ENCODE data around the gene DLGAP4. TPM values are rescaled to one million over a fixed set of nuclear protein-coding genes. Genes with fewer than 3 reads are reported as not detected.

DLGAP4 gene
- total and polyA plus RNA-seq, 2 donors = 17.2 to 61.3 TPM

- Histone ChIP-seq H3K27ac (ENCODE audit: low read depth) (no peak overlapping the region), H3K36me3 (ENCODE audit: insufficient read depth) (no peaks in the 10 kb centered on the region), H3K4me1 (ENCODE audit: insufficient read depth) (no peaks in the 10 kb centered on the region), H3K4me3 (ENCODE audit: low read depth, low read length) (no peak overlapping the region)
- WGBS = 79% methylated on average over 1 of the region's 1 CpG
- no peak for DNase-seq (ENCODE audit: extremely low spot score)
These were observed 184.1 kb downstream of the DLGAP4 start for GRCh38 chr20:36490191-36490590.

DNA sequence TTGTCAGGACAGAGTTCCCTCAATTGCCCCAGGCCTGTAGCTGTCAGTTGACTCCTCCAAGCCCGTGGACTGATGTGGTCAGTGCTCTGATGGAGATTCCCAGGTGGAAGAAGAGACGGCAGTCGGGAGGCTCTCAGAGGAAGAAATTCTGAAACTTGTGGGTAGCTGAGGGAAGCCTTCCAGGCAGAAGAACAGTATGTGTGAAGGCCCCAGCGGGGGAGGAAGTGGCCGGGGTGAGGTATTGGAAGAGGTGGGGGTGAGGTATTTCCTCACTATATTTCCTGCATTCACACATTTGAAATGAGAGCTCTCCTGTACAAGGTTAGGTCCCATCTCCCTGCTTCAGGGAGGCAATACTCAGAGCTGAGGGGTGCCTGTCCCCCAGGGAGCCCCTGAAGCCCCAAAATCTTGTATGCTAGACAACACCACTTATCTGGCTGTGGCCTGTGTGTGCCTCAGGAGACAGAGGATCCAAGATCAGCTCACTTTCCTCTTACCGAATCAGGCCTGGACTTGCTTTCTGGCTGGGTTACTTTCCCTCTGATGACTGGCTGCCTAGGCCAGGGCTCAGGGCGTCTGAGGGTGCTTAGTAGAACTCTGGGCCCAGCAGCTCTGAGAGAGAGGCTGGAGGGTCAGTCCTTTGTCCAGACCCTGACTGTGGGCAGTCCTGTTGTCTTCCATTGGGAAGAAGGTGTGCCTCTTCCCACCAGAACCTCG, 185.9 kb downstream of the DLGAP4 start:
- WGBS = 52% methylated on average over 8 of the region's 8 CpGs
- Histone ChIP-seq H3K36me3 (ENCODE audit: insufficient read depth) (peaks cover 3% of the 10 kb centered on the region), H3K4me3 (ENCODE audit: low read depth, low read length) (no peak overlapping the region), H3K4me1 (ENCODE audit: insufficient read depth) (no peaks in the 10 kb centered on the region), H3K27ac (ENCODE audit: low read depth) (peak overlapping the region; percentile 30)
- DNase-seq (ENCODE audit: extremely low spot score) = no peak

- H3K27ac ChIP-seq (ENCODE audit: low read depth) = peak overlapping the region; percentile 55
- no peaks in the 10 kb centered on the region for H3K4me1 ChIP-seq (ENCODE audit: insufficient read depth)
- no peak overlapping the region for H3K4me3 ChIP-seq (ENCODE audit: low read depth, low read length)
- DNase-seq (ENCODE audit: extremely low spot score) = no peak
- H3K36me3 ChIP-seq (ENCODE audit: insufficient read depth) = peaks cover 4% of the 10 kb centered on the region
- 48% methylated on average over 10 of the region's 10 CpGs for WGBS
These were observed 187.1 kb downstream of the DLGAP4 start for GRCh38 chr20:36493051-36493800.

DNA sequence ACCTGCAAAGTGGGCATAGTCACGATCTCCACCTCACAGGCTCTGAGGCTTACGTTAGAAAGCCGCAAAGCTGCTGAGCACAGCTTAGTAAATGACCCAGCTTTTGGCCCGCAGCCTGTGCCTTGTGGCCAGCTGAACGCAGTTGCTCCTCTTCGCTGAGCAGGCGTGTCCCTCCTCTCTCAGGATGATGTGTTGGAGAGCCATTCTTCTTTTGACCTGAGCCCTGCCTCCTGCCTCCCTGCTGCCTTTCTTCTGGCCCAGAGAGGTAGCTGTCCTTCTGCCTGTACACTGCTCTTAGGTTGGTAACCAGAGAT, 187.6 kb downstream of the DLGAP4 start:
- WGBS = 25% methylated on average over 7 of the region's 7 CpGs
- no peak overlapping the region for H3K27ac ChIP-seq (ENCODE audit: low read depth)
- DNase-seq (ENCODE audit: extremely low spot score) = no peak
- peaks cover 4% of the 10 kb centered on the region for H3K36me3 ChIP-seq (ENCODE audit: insufficient read depth)
- no peak overlapping the region for H3K4me3 ChIP-seq (ENCODE audit: low read depth, low read length)
- H3K4me1 ChIP-seq (ENCODE audit: insufficient read depth) = no peaks in the 10 kb centered on the region

DNA sequence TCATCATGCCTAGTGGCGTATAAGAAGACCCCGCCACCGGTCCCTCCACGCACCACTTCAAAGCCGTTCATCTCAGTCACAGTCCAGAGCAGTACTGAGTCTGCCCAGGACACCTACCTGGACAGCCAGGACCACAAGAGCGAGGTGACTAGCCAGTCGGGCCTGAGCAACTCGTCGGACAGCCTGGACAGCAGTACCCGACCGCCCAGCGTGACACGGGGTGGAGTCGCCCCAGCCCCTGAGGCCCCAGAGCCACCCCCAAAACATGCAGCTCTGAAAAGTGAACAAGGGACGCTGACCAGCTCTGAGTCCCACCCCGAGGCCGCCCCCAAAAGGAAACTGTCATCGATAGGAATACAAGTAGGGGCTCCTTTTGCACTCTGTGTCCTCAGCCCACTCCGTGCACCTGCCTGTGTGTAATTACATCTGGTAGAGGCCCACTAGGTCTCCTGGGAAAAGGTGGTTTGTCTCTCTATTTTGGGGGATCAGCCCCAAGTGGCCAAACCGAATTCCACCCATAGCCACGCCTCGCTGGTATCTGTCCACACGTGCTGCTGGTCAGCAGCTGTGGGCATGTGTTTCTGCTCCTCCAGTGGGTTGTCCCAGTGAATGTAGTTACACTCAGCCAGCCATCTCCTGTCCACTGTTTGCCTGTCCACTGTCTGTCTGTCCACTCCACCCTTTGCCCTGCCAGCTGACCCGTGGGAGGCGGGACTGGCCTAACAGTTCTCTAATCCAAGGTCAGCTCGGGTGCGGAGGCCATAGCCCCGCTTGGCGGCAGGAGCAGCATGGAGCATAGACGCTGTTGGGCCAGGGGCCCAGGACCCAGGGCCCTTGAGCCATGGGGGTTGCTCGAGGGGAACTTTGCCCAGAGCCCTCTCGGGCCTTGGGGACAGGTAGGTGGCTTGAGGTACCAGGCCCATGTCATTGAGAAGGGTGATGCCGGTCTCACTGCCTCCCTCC, 190.8 kb downstream of the DLGAP4 start:
- H3K36me3 ChIP-seq (ENCODE audit: insufficient read depth) = peaks cover 4% of the 10 kb centered on the region
- no peak overlapping the region for H3K4me3 ChIP-seq (ENCODE audit: low read depth, low read length)
- H3K4me1 ChIP-seq (ENCODE audit: insufficient read depth) = no peaks in the 10 kb centered on the region
- DNase-seq (ENCODE audit: extremely low spot score) = no peak
- H3K27ac ChIP-seq (ENCODE audit: low read depth) = no peak overlapping the region
- WGBS = 93% methylated on average over 33 of the region's 33 CpGs

DNA sequence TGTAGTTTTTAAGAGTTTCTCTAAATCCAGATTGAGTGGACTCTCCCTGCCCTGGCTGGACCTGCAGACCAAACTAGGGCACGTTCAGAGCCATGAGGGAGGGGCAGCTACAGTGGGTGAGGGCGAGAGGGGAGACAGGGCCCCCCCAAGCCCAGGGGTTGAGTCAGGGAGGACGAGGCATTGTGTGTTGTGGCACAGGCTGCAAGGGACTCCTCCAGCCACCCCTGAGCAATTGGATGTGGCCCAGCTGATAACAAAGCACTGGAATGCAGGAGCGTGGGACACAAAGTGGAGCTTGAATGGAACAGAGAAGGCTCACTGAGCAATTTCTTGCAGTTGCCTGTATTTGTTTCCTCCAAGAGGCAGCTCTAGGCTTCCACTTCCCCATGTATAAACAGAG, 191.7 kb downstream of the DLGAP4 start:
- 57% methylated on average over 4 of the region's 4 CpGs for WGBS
- H3K4me1 ChIP-seq (ENCODE audit: insufficient read depth) = no peaks in the 10 kb centered on the region
- no peak for DNase-seq (ENCODE audit: extremely low spot score)
- H3K27ac ChIP-seq (ENCODE audit: low read depth) = no peak overlapping the region
- H3K36me3 ChIP-seq (ENCODE audit: insufficient read depth) = peaks cover 4% of the 10 kb centered on the region
- no peak overlapping the region for H3K4me3 ChIP-seq (ENCODE audit: low read depth, low read length)

GRCh38 chr20:36498386-36499179, 192.4 kb downstream of the DLGAP4 start:
- Histone ChIP-seq H3K4me1 (ENCODE audit: insufficient read depth) (no peaks in the 10 kb centered on the region), H3K27ac (ENCODE audit: low read depth) (no peak overlapping the region), H3K36me3 (ENCODE audit: insufficient read depth) (peaks cover 4% of the 10 kb centered on the region), H3K4me3 (ENCODE audit: low read depth, low read length) (no peak overlapping the region)
- WGBS = 86% methylated on average over 14 of the region's 14 CpGs
- no peak for DNase-seq (ENCODE audit: extremely low spot score)

DNA sequence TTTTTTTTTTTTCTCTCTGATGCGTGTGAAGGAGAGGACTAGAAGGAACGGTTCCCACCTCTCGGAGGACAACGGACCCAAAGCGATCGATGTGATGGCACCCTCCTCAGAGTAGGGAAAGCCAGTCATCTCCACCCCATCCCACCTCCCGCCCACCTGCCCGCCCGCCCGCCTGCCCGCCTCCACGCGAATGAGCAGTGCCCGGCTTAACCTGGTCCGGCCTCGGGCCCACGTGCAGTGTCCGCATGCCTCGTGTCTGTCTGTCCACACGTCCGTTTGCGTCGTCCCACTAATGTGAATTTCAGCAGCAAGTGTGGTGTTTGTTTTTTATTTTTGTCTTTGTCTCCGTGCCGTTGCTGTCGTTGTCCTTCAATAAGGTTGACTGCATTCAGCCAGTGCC, 193.1 kb downstream of the DLGAP4 start:
- Histone ChIP-seq H3K4me1 (ENCODE audit: insufficient read depth) (no peaks in the 10 kb centered on the region), H3K36me3 (ENCODE audit: insufficient read depth) (peaks cover 4% of the 10 kb centered on the region), H3K4me3 (ENCODE audit: low read depth, low read length) (no peak overlapping the region), H3K27ac (ENCODE audit: low read depth) (no peak overlapping the region)
- WGBS = 93% methylated on average over 26 of the region's 26 CpGs
- DNase-seq (ENCODE audit: extremely low spot score) = no peak

DNA sequence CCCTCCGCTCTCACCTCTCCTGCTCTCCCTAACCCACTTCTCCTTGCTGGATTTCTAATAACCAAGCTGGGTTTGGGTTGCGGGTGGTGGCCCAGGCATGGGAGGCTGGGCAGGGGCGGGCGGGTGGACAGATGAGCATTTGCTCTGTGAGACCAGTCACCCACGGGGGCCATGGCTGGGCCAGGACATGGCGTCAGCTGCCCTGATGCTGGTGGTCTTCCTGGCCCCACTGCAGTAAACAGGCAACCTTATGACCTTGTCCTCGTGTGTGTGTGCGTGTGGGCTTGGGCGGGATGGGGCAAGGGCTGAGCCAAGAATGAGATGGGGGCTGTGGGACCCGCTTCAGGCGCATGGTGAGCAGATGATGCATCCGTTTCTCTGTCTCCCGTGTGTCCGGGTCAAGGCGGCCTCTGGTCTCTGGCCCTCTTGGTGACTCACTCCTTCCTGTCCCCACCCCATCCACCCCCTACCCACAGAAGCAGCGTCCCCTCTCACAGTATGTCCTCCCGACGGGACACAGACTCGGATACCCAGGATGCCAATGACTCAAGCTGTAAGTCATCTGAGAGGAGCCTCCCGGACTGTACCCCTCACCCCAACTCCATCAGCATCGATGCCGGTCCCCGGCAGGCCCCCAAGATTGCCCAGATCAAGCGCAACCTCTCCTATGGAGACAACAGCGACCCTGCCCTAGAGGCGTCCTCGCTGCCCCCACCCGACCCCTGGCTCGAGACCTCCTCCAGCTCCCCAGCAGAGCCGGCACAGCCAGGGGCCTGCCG, 193.8 kb downstream of the DLGAP4 start:
- Histone ChIP-seq H3K4me3 (ENCODE audit: low read depth, low read length) (no peak overlapping the region), H3K4me1 (ENCODE audit: insufficient read depth) (no peaks in the 10 kb centered on the region), H3K27ac (ENCODE audit: low read depth) (no peak overlapping the region), H3K36me3 (ENCODE audit: insufficient read depth) (peaks cover 4% of the 10 kb centered on the region)
- WGBS = 87% methylated on average over 31 of the region's 31 CpGs
- no peak for DNase-seq (ENCODE audit: extremely low spot score)

GRCh38 chr20:36501367-36502006, 195.3 kb downstream of the DLGAP4 start:
- no peak for DNase-seq (ENCODE audit: extremely low spot score)
- Histone ChIP-seq H3K4me1 (ENCODE audit: insufficient read depth) (no peaks in the 10 kb centered on the region), H3K36me3 (ENCODE audit: insufficient read depth) (peaks cover 4% of the 10 kb centered on the region), H3K4me3 (ENCODE audit: low read depth, low read length) (no peak overlapping the region), H3K27ac (ENCODE audit: low read depth) (no peak overlapping the region)
- WGBS = 75% methylated on average over 3 of the region's 3 CpGs

- Histone ChIP-seq H3K4me1 (ENCODE audit: insufficient read depth) (no peaks in the 10 kb centered on the region), H3K4me3 (ENCODE audit: low read depth, low read length) (no peak overlapping the region), H3K27ac (ENCODE audit: low read depth) (no peak overlapping the region), H3K36me3 (ENCODE audit: insufficient read depth) (no peaks in the 10 kb centered on the region)
- DNase-seq (ENCODE audit: extremely low spot score) = no peak
- WGBS = 80% methylated on average over 4 of the region's 4 CpGs
These were observed 198.2 kb downstream of the DLGAP4 start for GRCh38 chr20:36504295-36504694.

DNA sequence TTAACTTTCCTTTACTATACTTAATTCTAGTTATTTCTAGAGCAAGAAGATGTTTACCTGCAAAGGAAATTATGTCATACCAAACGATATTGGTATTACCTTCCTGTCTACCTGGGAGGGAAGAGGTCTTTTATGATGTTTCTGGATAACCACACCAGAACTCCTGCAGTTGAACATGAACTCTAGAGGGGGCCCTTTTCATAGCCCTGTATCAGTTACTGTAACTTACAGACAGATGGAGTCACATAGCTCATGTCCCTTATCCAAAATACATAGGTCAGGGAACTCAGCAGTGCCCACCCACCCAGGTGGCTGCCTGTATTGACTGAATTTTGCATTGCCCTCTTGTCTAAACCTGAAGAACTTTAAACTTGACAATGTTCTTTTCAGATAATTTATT, 200.1 kb downstream of the DLGAP4 start:
- 71% methylated on average over 1 of the region's 1 CpG for WGBS
- Histone ChIP-seq H3K36me3 (ENCODE audit: insufficient read depth) (no peaks in the 10 kb centered on the region), H3K4me1 (ENCODE audit: insufficient read depth) (no peaks in the 10 kb centered on the region), H3K4me3 (ENCODE audit: low read depth, low read length) (no peak overlapping the region), H3K27ac (ENCODE audit: low read depth) (no peak overlapping the region)
- no peak for DNase-seq (ENCODE audit: extremely low spot score)

All from urinary bladder (tissue), 4 donors.